Measurements from ENCODE around the gene HOXB6.

Gene HOXB6

GRCh38 chr17:48552466-48553189, 52.2 kb downstream of the HOXB6 start:
- Histone ChIP-seq H3K4me1 (ENCODE audit: control insufficient read depth in 1 of 2, insufficient read depth in 1 of 2, low read depth in 1 of 2, low read length in 1 of 2) (no peaks in the 10 kb centered on the region), H3K27me3 (peaks cover 87% of the 10 kb centered on the region), H3K9me3 (no peaks in the 10 kb centered on the region), H3K36me3 (no peaks in the 10 kb centered on the region), H3K4me3 (ENCODE audit: low read depth in 1 of 2, low read length in 1 of 2) (no peak overlapping the region), H3K27ac (no peak overlapping the region)
- TF ChIP-seq, protein P1, sequence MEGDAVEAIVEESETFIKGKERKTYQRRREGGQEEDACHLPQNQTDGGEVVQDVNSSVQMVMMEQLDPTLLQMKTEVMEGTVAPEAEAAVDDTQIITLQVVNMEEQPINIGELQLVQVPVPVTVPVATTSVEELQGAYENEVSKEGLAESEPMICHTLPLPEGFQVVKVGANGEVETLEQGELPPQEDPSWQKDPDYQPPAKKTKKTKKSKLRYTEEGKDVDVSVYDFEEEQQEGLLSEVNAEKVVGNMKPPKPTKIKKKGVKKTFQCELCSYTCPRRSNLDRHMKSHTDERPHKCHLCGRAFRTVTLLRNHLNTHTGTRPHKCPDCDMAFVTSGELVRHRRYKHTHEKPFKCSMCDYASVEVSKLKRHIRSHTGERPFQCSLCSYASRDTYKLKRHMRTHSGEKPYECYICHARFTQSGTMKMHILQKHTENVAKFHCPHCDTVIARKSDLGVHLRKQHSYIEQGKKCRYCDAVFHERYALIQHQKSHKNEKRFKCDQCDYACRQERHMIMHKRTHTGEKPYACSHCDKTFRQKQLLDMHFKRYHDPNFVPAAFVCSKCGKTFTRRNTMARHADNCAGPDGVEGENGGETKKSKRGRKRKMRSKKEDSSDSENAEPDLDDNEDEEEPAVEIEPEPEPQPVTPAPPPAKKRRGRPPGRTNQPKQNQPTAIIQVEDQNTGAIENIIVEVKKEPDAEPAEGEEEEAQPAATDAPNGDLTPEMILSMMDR (IDR thresholded peaks at IDR 0.05), result no peak

- H3K27ac ChIP-seq, result no peak overlapping the region
- H3K4me3 ChIP-seq (ENCODE audit: low read depth in 1 of 2, low read length in 1 of 2), result no peak overlapping the region
- H3K36me3 ChIP-seq, result no peaks in the 10 kb centered on the region
These were observed 53.0 kb downstream of the HOXB6 start for GRCh38 chr17:48551596-48552465.

DNA sequence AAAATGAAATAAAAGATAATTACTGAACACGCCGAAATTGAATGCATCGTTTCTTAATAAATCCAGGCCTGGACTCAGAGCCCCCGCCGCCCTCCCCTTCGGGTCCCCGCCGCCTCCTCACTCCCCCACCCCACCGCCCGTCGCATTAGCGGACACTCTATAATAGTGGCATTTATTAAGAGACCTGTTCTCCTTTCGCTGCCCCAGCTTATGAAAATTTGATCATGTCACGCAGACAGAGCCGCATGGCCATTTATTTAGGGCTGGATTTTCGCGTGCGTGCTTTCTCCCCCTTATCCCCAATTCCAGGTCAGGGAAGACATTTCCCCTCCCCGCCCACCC, 53.6 kb downstream of the HOXB6 start:
- Histone ChIP-seq H3K9me3 (no peaks in the 10 kb centered on the region), H3K4me3 (ENCODE audit: low read depth in 1 of 2, low read length in 1 of 2) (no peak overlapping the region), H3K36me3 (no peaks in the 10 kb centered on the region), H3K27ac (no peak overlapping the region), H3K27me3 (peaks cover 87% of the 10 kb centered on the region), H3K4me1 (ENCODE audit: control insufficient read depth in 1 of 2, insufficient read depth in 1 of 2, low read depth in 1 of 2, low read length in 1 of 2) (no peaks in the 10 kb centered on the region)
- TF ChIP-seq, protein P1 (IDR thresholded peaks at IDR 0.05), result no peak

More at GRCh38 chr17:48551596-48552465, 53.0 kb downstream of the HOXB6 start:
- Histone ChIP-seq H3K4me1 (ENCODE audit: control insufficient read depth in 1 of 2, insufficient read depth in 1 of 2, low read depth in 1 of 2, low read length in 1 of 2) (no peaks in the 10 kb centered on the region), H3K27me3 (peaks cover 87% of the 10 kb centered on the region), H3K9me3 (no peaks in the 10 kb centered on the region)
- TF ChIP-seq, protein P1 (IDR thresholded peaks at IDR 0.05), result no peak

DNA sequence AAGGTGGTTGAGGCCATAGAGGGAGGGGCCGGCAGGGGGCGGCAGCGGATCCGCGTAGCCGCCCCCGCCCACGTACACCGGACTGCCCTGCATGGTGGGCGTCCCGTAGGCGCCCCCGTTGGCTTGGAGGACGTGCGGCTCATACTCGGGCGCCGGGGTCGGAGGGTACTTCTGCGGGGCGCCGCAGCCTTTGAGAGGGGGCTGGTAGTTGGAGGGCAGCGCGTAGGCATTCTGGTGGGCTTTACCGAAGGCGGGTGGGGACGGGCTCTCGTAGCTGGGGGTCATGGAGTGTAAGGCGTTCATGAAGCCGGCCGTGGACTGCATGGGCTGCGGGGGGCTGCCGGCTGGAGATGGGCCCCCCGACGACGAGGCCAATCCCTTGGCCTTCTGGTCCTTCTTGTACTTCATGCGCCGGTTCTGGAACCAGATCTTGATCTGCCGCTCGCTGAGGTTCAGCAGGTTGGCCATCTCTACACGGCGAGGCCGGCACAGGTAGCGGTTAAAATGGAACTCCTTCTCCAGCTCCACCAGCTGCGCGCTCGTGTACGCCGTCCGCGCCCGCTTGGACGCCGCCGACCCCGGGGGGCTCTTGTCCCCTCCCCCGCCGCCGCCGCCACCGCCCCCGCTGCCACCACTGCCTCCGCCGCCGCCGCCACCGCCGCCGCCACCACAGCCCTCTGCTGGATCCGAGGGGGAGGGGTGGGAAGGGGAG, 54.1 kb downstream of the HOXB6 start:
- Histone ChIP-seq H3K4me1 (ENCODE audit: control insufficient read depth in 1 of 2, insufficient read depth in 1 of 2, low read depth in 1 of 2, low read length in 1 of 2) (no peaks in the 10 kb centered on the region), H3K9me3 (no peaks in the 10 kb centered on the region), H3K4me3 (ENCODE audit: low read depth in 1 of 2, low read length in 1 of 2) (no peak overlapping the region), H3K27ac (no peak overlapping the region), H3K36me3 (no peaks in the 10 kb centered on the region), H3K27me3 (peaks cover 87% of the 10 kb centered on the region)
- TF ChIP-seq, protein P1 (IDR thresholded peaks at IDR 0.05), result no peak

- H3K27me3 ChIP-seq, result peaks cover 87% of the 10 kb centered on the region
- no peaks in the 10 kb centered on the region for H3K9me3 ChIP-seq
- no peaks in the 10 kb centered on the region for H3K36me3 ChIP-seq
- TF ChIP-seq, protein P1 (IDR thresholded peaks at IDR 0.05), result no peak
- H3K4me1 ChIP-seq (ENCODE audit: control insufficient read depth in 1 of 2, insufficient read depth in 1 of 2, low read depth in 1 of 2, low read length in 1 of 2), result no peaks in the 10 kb centered on the region
- H3K27ac ChIP-seq, result no peak overlapping the region
- H3K4me3 ChIP-seq (ENCODE audit: low read depth in 1 of 2, low read length in 1 of 2), result no peak overlapping the region
These were observed 54.8 kb downstream of the HOXB6 start for GRCh38 chr17:48549914-48550501.
